MCF 10A (cell line): Measurements from ENCODE around the gene HMBS. TPM values are rescaled to one million over a fixed set of nuclear protein-coding genes. Genes with fewer than 3 reads are reported as not detected.

Source experiments
- BruUV-seq: library from RNA; stranded (reverse); fragments of 400-500 nt; replicated peaks from 2 replicates; lab custom pipeline; 2021; lab: Mats Ljungman, UMichigan
- CTCF ChIA-PET: fragments of 300-600 bp; sonication (Branson Sonifier 250); formaldehyde crosslinking; extraction: SDS; loops from one replicate; lab custom pipeline; 2021; ENCODE audit warnings: antibody characterized with exemption, inconsistent platforms; lab: Yijun Ruan, JAX
- POLR2A ChIA-PET: fragments of 300-600, 350-650 bp; sonication (Branson Sonifier 250); formaldehyde crosslinking; extraction: SDS; loops from one replicate; lab custom pipeline; 2020; ENCODE audit warnings: antibody characterized with exemption, inconsistent platforms; lab: Yijun Ruan, JAX
- DNase-seq: peaks from one replicate; pipeline ENCODE4 v3.0.0-alpha.2; 2018; ENCODE audit not compliant: unreplicated experiment
- H3K27ac Mint-ChIP-seq: one replicate; pipeline ENCODE4 v1.8.0; 2022; ENCODE audit warnings: mild to moderate bottlenecking, low read depth, mixed read lengths; ENCODE audit not compliant: unreplicated experiment
- H3K27me3 Mint-ChIP-seq: one replicate; pipeline ENCODE4 v1.8.0; 2022; ENCODE audit warnings: mixed read lengths; ENCODE audit not compliant: insufficient read depth, unreplicated experiment
- H3K36me3 Mint-ChIP-seq: one replicate; pipeline ENCODE4 v1.8.0; 2022; ENCODE audit warnings: mild to moderate bottlenecking, moderate library complexity, mixed read lengths; ENCODE audit not compliant: insufficient read depth, unreplicated experiment
- H3K4me1 Mint-ChIP-seq: one replicate; pipeline ENCODE4 v1.8.0; 2022; ENCODE audit warnings: mixed read lengths; ENCODE audit not compliant: insufficient read depth, unreplicated experiment
- H3K4me3 Mint-ChIP-seq: one replicate; pipeline ENCODE4 v1.8.0; 2022; ENCODE audit warnings: mild to moderate bottlenecking, moderate library complexity, mixed read lengths; ENCODE audit not compliant: unreplicated experiment
- H3K9me3 Mint-ChIP-seq: one replicate; pipeline ENCODE4 v1.8.0; 2022; ENCODE audit warnings: mixed read lengths; ENCODE audit not compliant: unreplicated experiment
- CTCF ChIP-seq: fragments of 200-600 bp; IDR thresholded peaks from one replicate; pipeline ENCODE4 v1.8.0; 2022; ENCODE audit warnings: antibody characterized with exemption, mild to moderate bottlenecking; ENCODE audit not compliant: unreplicated experiment
- intact Hi-C: fragments of 100-400 bp; cut with micrococcal nuclease; formaldehyde crosslinking; loops from 2 replicates; pipeline ENCODE4 v1.14.1; 2022
- total RNA-seq: library from RNA; stranded (reverse); gene quantifications from 2 replicates; pipeline ENCODE4 v1.2.3, GENCODE V29; 2022

HMBS gene
- total RNA-seq, 1 experiment from 2014 or later = 51.3 TPM

- TF ChIP-seq CTCF = no peak
- intact Hi-C loops = no loop called here
- Mint-ChIP-seq H3K9me3 (no peaks in the 10 kb centered on the region), H3K27ac (peak overlapping the region; percentile 42), H3K4me1 (peaks cover 19% of the 10 kb centered on the region), H3K4me3 (no peak overlapping the region), H3K36me3 (peaks cover 70% of the 10 kb centered on the region), H3K27me3 (no peaks in the 10 kb centered on the region)
- no peak for DNase-seq
- no TSS peak for BruUV-seq
- CTCF ChIA-PET = interaction anchor here (0.6 to 1.1 kb wide), 4 partner anchors 11 to 205 kb away, joined by 3 read pairs; no protein-coding TSS in a partner anchor
- POLR2A ChIA-PET = interaction anchor here (3.8 kb wide), 1 partner anchor 12 kb away, joined by 44 read pairs; the partner anchor contains the start of gene VPS11
Observed at GRCh38 chr11:119054418-119054817, 30.3 kb upstream of the HMBS start.

- CTCF ChIA-PET = interaction anchor here (0.5 to 1.6 kb wide), 8 partner anchors 8 to 367 kb away, joined by 3 to 8 read pairs (median 4); a partner anchor contains a TSS
- intact Hi-C loops = loop anchor here (2.0 kb wide), 2 partner anchors 25 to 45 kb away; partner anchors contain the start of genes DPAGT1 and SLC37A4
- no peaks in the 10 kb centered on the region for H3K27me3 Mint-ChIP-seq
Observed at GRCh38 chr11:119055901-119056300, 28.8 kb upstream of the HMBS start.

GRCh38 chr11:119056421-119056999 lies 28.2 kb upstream of the HMBS start:
- no peak for TF ChIP-seq CTCF
- ChIA-PET CTCF (interaction anchor here (0.5 to 1.6 kb wide), 11 partner anchors 9 to 368 kb away, joined by 3 to 8 read pairs (median 3); a partner anchor contains a TSS), POLR2A (interaction anchor here (0.6 to 3.9 kb wide), 19 partner anchors 9 to 364 kb away, joined by 3 to 44 read pairs (median 4); partner anchors contain the start of genes C2CD2L, DPAGT1, MCAM and RPS25)
- DNase-seq = peak; percentile 29
- Mint-ChIP-seq H3K9me3 (no peaks in the 10 kb centered on the region), H3K27me3 (no peaks in the 10 kb centered on the region), H3K4me1 (peaks cover 19% of the 10 kb centered on the region), H3K4me3 (peak overlapping the region; percentile 96), H3K36me3 (peaks cover 57% of the 10 kb centered on the region), H3K27ac (peak overlapping the region; percentile 98)
- intact Hi-C loops = loop anchor here (2.0 kb wide), 2 partner anchors 26 to 44 kb away; partner anchors contain the start of genes DPAGT1 and SLC37A4
- BruUV-seq = no TSS peak

More at GRCh38 chr11:119055901-119056300, 28.8 kb upstream of the HMBS start:
- no TSS peak for BruUV-seq
- POLR2A ChIA-PET = interaction anchor here (0.6 to 3.9 kb wide), 12 partner anchors 11 to 268 kb away, joined by 3 to 44 read pairs (median 5); partner anchors contain the start of genes C2CD2L, DPAGT1, MCAM and RPS25
- Mint-ChIP-seq H3K9me3 (no peaks in the 10 kb centered on the region), H3K36me3 (peaks cover 57% of the 10 kb centered on the region), H3K27ac (peak overlapping the region; percentile 98), H3K4me3 (peak overlapping the region; percentile 96), H3K4me1 (peaks cover 19% of the 10 kb centered on the region)
- no peak for TF ChIP-seq CTCF
- DNase-seq = peak; percentile 19
